Liver (tissue), 3 donors: ENCODE data around the gene OOSP4A.

Experiments
- EGR1 ChIP-seq, 2 donors: IDR thresholded peaks; 2 replicates each; pipeline ENCODE4 v1.6.1; 2016 to 2018; ENCODE audit warnings: antibody characterized with exemption in 2 of 2, low read depth in 2 of 2
- GABPA ChIP-seq, 2 donors: IDR thresholded peaks in 1 of 2; conservative IDR thresholded peaks in 1 of 2; 2 replicates each; pipeline ENCODE4 v1.6.1; 2016; ENCODE audit warnings: antibody characterized with exemption in 2 of 2, mild to moderate bottlenecking in 1 of 2, moderate library complexity in 1 of 2
- JUND ChIP-seq, 2 donors: IDR thresholded peaks; 2 replicates each; pipeline ENCODE4 v1.6.1; 2016; ENCODE audit warnings: antibody characterized with exemption in 2 of 2
- RAD21 ChIP-seq, 2 donors: IDR thresholded peaks; 2 replicates each; pipeline ENCODE4 v1.6.1; 2016; ENCODE audit warnings: antibody characterized with exemption in 2 of 2, mild to moderate bottlenecking in 2 of 2
- SP1 ChIP-seq: IDR thresholded peaks from 2 replicates; pipeline ENCODE4 v1.6.1; 2018; ENCODE audit warnings: antibody characterized with exemption, mild to moderate bottlenecking
- TAF1 ChIP-seq: conservative IDR thresholded peaks from 2 replicates; pipeline ENCODE4 v1.6.1; 2016; ENCODE audit warnings: antibody characterized with exemption, mild to moderate bottlenecking
- TF ChIP-seq, protein P1 (sequence below): fragments of 150-350 bp; IDR thresholded peaks from 2 replicates; pipeline ENCODE4 v1.5.1; 2017; ENCODE audit warnings: improper control_type of control experiment, low read depth, low read length; ENCODE audit not compliant: missing input control
- TF ChIP-seq, protein P2 (sequence below): IDR thresholded peaks from 2 replicates; pipeline ENCODE4 v1.6.1; 2016; ENCODE audit warnings: antibody characterized with exemption, mild to moderate bottlenecking
- TF ChIP-seq, protein P3 (sequence below): IDR thresholded peaks from 2 replicates; pipeline ENCODE4 v1.6.1; 2016; ENCODE audit warnings: antibody characterized with exemption
- TF ChIP-seq, protein P4 (sequence below): IDR thresholded peaks from 2 replicates; pipeline ENCODE4 v1.6.1; 2016; ENCODE audit warnings: antibody characterized with exemption
- TF ChIP-seq, protein P5 (sequence below): IDR thresholded peaks from 2 replicates; pipeline ENCODE4 v1.6.1; 2016; ENCODE audit warnings: antibody characterized with exemption
- donor health status: healthy.
- donor health status: healthy.

DNA sequence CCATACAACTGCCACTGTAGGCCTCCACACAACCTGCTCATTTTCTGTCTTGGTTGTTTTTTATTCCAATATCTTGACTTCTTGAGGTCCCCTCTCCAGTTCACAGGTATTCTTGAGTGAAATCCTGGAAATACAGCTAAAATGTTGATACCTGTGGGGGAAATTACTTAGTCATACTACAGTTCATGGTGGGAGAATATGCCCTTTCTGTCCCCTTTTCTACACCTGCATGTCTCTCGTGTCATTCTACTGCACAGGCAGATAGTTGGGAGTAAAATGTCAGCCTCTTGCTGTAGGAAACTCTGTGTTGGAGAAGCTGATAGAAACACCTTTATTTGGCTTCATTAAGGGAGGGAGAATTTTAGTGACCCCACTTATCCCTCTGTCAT, 4.6 kb downstream of the OOSP4A start:
- TF ChIP-seq, protein P1, sequence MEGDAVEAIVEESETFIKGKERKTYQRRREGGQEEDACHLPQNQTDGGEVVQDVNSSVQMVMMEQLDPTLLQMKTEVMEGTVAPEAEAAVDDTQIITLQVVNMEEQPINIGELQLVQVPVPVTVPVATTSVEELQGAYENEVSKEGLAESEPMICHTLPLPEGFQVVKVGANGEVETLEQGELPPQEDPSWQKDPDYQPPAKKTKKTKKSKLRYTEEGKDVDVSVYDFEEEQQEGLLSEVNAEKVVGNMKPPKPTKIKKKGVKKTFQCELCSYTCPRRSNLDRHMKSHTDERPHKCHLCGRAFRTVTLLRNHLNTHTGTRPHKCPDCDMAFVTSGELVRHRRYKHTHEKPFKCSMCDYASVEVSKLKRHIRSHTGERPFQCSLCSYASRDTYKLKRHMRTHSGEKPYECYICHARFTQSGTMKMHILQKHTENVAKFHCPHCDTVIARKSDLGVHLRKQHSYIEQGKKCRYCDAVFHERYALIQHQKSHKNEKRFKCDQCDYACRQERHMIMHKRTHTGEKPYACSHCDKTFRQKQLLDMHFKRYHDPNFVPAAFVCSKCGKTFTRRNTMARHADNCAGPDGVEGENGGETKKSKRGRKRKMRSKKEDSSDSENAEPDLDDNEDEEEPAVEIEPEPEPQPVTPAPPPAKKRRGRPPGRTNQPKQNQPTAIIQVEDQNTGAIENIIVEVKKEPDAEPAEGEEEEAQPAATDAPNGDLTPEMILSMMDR, result no peak
- TF ChIP-seq, protein P2, sequence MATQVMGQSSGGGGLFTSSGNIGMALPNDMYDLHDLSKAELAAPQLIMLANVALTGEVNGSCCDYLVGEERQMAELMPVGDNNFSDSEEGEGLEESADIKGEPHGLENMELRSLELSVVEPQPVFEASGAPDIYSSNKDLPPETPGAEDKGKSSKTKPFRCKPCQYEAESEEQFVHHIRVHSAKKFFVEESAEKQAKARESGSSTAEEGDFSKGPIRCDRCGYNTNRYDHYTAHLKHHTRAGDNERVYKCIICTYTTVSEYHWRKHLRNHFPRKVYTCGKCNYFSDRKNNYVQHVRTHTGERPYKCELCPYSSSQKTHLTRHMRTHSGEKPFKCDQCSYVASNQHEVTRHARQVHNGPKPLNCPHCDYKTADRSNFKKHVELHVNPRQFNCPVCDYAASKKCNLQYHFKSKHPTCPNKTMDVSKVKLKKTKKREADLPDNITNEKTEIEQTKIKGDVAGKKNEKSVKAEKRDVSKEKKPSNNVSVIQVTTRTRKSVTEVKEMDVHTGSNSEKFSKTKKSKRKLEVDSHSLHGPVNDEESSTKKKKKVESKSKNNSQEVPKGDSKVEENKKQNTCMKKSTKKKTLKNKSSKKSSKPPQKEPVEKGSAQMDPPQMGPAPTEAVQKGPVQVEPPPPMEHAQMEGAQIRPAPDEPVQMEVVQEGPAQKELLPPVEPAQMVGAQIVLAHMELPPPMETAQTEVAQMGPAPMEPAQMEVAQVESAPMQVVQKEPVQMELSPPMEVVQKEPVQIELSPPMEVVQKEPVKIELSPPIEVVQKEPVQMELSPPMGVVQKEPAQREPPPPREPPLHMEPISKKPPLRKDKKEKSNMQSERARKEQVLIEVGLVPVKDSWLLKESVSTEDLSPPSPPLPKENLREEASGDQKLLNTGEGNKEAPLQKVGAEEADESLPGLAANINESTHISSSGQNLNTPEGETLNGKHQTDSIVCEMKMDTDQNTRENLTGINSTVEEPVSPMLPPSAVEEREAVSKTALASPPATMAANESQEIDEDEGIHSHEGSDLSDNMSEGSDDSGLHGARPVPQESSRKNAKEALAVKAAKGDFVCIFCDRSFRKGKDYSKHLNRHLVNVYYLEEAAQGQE, result no peak
- TF ChIP-seq EGR1 (IDR thresholded peaks at IDR 0.05; ENCODE audit: low read depth in 2 of 2), result no peak
- TF ChIP-seq, protein P3, sequence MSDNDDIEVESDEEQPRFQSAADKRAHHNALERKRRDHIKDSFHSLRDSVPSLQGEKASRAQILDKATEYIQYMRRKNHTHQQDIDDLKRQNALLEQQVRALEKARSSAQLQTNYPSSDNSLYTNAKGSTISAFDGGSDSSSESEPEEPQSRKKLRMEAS, result no peak
- TF ChIP-seq JUND (IDR thresholded peaks at IDR 0.05), result no peak
- no peak for TF ChIP-seq SP1
- TF ChIP-seq, protein P4, sequence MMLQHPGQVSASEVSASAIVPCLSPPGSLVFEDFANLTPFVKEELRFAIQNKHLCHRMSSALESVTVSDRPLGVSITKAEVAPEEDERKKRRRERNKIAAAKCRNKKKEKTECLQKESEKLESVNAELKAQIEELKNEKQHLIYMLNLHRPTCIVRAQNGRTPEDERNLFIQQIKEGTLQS, result no peak
- TF ChIP-seq, protein P5, sequence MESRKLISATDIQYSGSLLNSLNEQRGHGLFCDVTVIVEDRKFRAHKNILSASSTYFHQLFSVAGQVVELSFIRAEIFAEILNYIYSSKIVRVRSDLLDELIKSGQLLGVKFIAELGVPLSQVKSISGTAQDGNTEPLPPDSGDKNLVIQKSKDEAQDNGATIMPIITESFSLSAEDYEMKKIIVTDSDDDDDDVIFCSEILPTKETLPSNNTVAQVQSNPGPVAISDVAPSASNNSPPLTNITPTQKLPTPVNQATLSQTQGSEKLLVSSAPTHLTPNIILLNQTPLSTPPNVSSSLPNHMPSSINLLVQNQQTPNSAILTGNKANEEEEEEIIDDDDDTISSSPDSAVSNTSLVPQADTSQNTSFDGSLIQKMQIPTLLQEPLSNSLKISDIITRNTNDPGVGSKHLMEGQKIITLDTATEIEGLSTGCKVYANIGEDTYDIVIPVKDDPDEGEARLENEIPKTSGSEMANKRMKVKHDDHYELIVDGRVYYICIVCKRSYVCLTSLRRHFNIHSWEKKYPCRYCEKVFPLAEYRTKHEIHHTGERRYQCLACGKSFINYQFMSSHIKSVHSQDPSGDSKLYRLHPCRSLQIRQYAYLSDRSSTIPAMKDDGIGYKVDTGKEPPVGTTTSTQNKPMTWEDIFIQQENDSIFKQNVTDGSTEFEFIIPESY, result no peak
- no peak for TF ChIP-seq TAF1
- TF ChIP-seq GABPA (IDR thresholded peaks at IDR 0.05 in 1 of 2, conservative IDR thresholded peaks at IDR 0.05 in 1 of 2), result no peak
- TF ChIP-seq RAD21 (IDR thresholded peaks at IDR 0.05), result no peak
